GM19025 (cell line): ENCODE results near the gene GORASP1.

ENCODE experiments used
- ATAC-seq: cut with Tn5 transposase; IDR thresholded peaks from one replicate; pipeline ENCODE4 v1.9.1; 2021; ENCODE audit warnings: mild to moderate bottlenecking, low read depth, moderate library complexity; ENCODE audit not compliant: unreplicated experiment

GORASP1 gene

DNA sequence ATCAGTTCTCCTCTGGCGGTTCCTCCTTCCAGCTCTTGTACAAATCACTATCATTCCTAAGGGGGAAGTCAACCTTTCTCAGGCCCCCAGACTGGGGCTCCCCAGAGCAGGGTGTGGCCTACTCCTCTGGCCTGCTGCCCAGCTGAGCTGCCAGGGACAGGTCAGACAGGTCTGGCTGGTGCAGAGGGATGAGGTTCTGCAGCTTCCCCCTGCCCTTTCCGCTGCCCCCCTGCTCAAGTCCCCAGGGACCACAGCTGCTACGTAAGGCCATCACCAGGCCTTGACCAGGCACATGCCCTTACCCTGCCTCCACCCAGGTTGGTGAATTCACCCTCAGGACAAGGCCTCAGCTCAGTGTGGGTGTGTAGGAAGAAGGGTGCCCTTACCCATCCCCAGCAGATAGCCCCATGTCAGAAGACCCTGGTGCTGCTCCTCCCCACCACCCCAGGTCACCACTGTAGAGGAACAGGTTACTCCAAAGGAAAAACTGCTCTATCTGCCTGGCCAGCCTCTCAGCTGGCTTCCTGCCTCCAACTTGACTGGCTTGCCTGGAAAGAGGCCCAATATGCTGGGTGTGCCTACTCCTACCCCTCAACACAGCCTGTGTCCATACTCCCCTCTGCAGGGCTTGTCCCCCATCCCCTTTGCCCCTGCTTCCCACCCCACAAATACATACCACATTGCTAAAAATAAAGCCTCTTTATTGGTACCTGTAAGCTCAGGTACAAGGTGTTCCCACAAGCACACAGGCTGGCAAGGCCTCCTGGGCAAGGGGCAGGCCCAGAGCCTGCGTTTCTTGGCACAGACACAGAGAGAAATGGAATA lies 34.0 kb upstream of the GORASP1 start:
- ATAC-seq, result no peak

DNA sequence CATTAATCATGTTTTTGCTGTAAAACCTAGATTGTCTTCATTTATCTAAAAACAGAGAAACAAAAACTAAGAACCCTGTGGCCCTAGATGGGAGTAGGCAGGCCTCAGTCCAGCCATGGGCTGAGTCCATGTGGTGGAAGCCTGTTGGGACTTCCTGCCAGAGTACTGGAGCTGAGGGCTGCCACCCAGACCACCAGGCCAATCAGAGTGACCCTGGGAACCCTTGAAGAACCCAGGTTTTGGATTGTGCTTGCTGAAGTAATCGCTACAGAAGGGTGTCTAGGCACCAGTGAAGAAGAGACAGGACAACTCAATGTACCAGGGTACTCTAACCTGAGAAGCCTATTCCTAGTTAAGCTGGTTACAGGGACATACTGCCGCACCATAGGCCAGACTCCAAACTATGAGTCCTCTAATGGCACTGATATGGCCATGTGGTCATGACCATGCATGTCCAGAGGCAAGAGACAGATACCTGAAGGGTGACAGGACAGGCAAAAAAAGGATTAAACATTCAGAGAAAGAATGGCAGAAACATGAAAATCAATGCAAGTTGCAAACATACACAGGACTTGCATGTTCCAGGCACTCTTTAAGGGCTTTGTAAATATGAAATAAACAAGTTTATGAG lies 33.0 kb upstream of the GORASP1 start:
- no peak for ATAC-seq

DNA sequence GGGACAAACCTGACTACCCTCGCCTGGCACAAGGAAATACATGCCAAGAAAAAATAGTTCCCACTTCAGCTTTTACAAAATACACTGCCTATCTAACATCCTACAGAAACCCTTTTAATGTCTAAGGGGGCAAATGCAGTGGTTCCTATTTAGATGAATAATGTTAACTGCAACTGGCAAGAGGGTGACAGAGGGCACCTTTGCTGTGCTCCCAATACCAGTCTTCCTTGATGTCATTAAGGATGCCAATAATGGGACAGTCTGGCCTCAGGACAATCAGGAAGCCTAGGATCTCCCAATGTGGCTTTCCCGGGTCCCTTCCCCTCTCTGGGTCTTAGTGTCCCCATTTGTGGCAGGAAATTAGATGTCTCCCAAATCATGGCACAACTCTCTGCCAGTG lies 32.0 kb upstream of the GORASP1 start:
- ATAC-seq, result no peak

- ATAC-seq, result no peak
Observed at GRCh38 chr3:39138804-39139415, 31.5 kb upstream of the GORASP1 start.

- no peak for ATAC-seq
Observed at GRCh38 chr3:39137991-39138803, 30.8 kb upstream of the GORASP1 start.

- no peak for ATAC-seq
Observed at GRCh38 chr3:39137435-39137936, 30.1 kb upstream of the GORASP1 start.

GRCh38 chr3:39136533-39137434 lies 29.4 kb upstream of the GORASP1 start:
- no peak for ATAC-seq

- ATAC-seq, result no peak
Observed at GRCh38 chr3:39135170-39135805, 27.9 kb upstream of the GORASP1 start.

- no peak for ATAC-seq
Observed at GRCh38 chr3:39134305-39134704, 26.9 kb upstream of the GORASP1 start.

- ATAC-seq, result no peak
Observed at GRCh38 chr3:39133822-39134221, 26.4 kb upstream of the GORASP1 start.

GRCh38 chr3:39133093-39133490 lies 25.7 kb upstream of the GORASP1 start:
- ATAC-seq, result no peak

DNA sequence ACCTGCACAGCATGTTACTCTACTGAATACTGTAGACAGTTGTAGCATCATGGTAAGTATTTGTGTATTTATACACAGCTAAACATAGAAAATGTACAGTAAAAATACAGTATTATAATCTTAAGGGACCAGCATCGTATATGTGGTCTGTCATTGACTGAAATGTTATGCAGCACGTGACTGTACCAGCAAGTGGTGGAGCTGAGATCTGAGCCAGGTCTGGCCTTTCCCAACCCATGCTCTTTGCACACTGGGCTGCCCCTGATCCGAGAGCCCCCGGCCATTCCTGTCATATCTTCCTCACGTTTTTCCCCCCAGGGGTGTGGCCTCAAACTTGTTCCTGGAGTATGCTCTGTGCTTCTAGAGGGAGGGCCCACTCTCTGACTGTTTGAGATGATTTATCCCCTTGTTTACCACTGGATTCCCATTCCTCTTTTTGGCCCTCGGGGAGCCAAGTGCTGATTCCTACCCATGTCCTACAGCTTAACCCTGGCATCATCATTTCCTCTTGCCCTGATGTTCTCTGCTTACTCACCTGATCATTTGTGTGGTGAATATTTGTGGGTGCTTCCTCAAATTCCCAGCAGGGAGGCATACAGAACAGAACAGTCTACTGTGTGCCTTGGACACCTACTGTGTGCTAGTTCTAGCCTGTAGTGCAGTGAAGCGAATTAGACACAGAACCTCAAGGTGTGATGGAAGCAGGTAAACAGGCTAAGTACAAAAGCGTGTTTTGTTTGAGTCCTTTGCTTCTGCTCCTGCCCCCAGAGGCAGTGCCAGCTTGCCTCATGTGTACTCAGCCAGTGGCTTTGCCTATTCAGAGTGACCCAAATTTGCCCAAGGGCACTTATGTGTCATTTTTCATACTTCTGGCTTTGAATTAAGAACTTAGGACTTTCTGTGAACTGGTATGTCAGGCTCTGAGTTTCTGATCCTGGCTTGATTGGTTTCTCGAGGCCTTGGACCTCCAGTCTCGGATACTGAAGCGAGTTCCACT lies 25.0 kb upstream of the GORASP1 start:
- ATAC-seq, result no peak

DNA sequence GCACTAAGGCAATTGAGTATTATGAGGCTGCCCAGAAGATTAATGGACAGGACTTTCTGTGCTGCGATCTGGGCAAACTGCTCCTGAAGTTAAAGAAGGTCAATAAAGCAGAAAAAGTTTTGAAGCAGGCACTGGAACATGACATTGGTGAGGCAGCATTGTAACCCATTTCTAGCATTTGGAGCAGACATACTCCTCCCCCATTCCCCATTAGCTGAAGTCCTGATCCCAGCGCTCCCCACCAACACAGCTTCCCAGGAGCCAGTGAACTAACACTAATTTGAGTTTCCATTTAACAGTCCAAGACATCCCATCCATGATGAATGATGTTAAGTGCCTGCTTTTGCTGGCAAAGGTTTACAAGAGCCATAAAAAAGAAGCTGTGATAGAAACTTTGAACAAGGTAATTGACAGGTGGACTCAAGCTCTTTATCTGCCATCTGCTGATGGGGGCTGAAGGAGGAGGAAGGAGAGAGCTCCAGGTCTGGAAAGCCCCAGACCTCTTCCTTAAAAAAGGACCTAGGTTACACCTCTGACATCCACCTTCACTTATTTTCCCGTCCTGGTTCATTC lies 23.4 kb upstream of the GORASP1 start:
- no peak for ATAC-seq

GRCh38 chr3:39130026-39130425 lies 22.6 kb upstream of the GORASP1 start:
- ATAC-seq, result no peak

- ATAC-seq, result no peak
Observed at GRCh38 chr3:39128951-39129350, 21.5 kb upstream of the GORASP1 start.

DNA sequence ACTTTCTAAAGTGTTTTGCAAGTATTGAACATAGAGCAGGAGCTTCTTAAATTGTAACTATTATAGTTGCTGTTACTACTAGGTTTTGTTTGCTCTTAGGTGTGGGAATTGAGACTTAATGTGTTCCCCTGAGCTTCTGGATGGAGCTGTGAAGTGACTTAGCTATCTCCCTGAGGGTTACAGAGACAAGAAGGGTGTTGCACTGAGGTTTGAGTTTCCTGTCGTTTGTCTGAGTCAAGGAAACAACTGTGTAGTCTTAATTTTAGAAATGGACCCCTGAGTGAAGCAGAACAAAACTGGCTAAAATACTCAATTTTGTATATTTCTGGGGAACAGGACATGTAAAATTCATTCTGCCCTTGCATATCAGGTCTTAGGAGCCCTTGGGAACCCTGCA lies 20.5 kb upstream of the GORASP1 start:
- no peak for ATAC-seq

GRCh38 chr3:39127269-39127907 lies 20.0 kb upstream of the GORASP1 start:
- ATAC-seq, result no peak
